Liver (tissue), 9 donors: Measurements from ENCODE around the gene PACSIN2. TPM values are rescaled to one million over a fixed set of nuclear protein-coding genes. Genes with fewer than 3 reads are reported as not detected.

ENCODE experiments used
- DNase-seq: peaks from one replicate; pipeline ENCODE4 v3.0.0-alpha.2; 2017; ENCODE audit warnings: low spot score
- H3K27ac ChIP-seq, 2 donors: one replicate each; pipeline ENCODE4 v1.7.0; 2013; ENCODE audit warnings: inconsistent platforms in 2 of 2, low read length in 2 of 2, control low read depth in 1 of 2, low read depth in 1 of 2, mild to moderate bottlenecking in 1 of 2
- H3K27me3 ChIP-seq, 4 donors: one replicate each; pipeline versions ENCODE4 v1.6.1 to v1.7.0; 2013; ENCODE audit warnings: low read length in 3 of 4, inconsistent platforms in 1 of 4, mild to moderate bottlenecking in 1 of 4, moderate library complexity in 1 of 4; ENCODE audit not compliant: control insufficient read depth in 4 of 4, insufficient read depth in 4 of 4
- H3K36me3 ChIP-seq, 4 donors: one replicate each; pipeline versions ENCODE4 v1.6.1 to v1.7.0; 2013; ENCODE audit warnings: low read length in 3 of 4, mild to moderate bottlenecking in 3 of 4, low read depth in 1 of 4, moderate library complexity in 1 of 4; ENCODE audit not compliant: control insufficient read depth in 4 of 4, insufficient read depth in 3 of 4
- H3K4me1 ChIP-seq, 4 donors: one replicate each; pipeline versions ENCODE4 v1.6.1 to v1.7.0; 2013; ENCODE audit warnings: low read length in 3 of 4, mild to moderate bottlenecking in 3 of 4, moderate library complexity in 1 of 4; ENCODE audit not compliant: control insufficient read depth in 4 of 4, insufficient read depth in 4 of 4
- H3K4me3 ChIP-seq, 3 donors: one replicate each; pipeline versions ENCODE4 v1.6.1 to v1.7.0; 2013; ENCODE audit warnings: low read length in 3 of 3, control low read depth in 1 of 3, low read depth in 1 of 3, mild to moderate bottlenecking in 1 of 3
- H3K9ac ChIP-seq, 2 donors: one replicate each; pipeline ENCODE4 v1.7.0; 2013; ENCODE audit warnings: low read length in 2 of 2, mild to moderate bottlenecking in 2 of 2, moderate library complexity in 2 of 2, control low read depth in 1 of 2, low read depth in 1 of 2
- H3K9me3 ChIP-seq, 4 donors: one replicate each; pipeline versions ENCODE4 v1.6.1 to v1.7.0; 2013; ENCODE audit warnings: low read length in 3 of 4; ENCODE audit not compliant: control insufficient read depth in 4 of 4
- ATF3 ChIP-seq: IDR thresholded peaks from 2 replicates; pipeline ENCODE4 v1.6.1; 2016; ENCODE audit warnings: antibody characterized with exemption
- CTCF ChIP-seq: fragments of 150-350 bp; IDR thresholded peaks from 2 replicates; pipeline ENCODE4 v1.5.1; 2017; ENCODE audit warnings: improper control_type of control experiment, low read depth, low read length; ENCODE audit not compliant: missing input control
- EGR1 ChIP-seq, 2 donors: IDR thresholded peaks; 2 replicates each; pipeline ENCODE4 v1.6.1; 2016 to 2018; ENCODE audit warnings: antibody characterized with exemption in 2 of 2, low read depth in 2 of 2
- FOXA1 ChIP-seq: IDR thresholded peaks from 2 replicates; pipeline ENCODE4 v1.6.1; 2016; ENCODE audit warnings: antibody characterized with exemption
- GABPA ChIP-seq, 2 donors: IDR thresholded peaks in 1 of 2; conservative IDR thresholded peaks in 1 of 2; 2 replicates each; pipeline ENCODE4 v1.6.1; 2016; ENCODE audit warnings: antibody characterized with exemption in 2 of 2, mild to moderate bottlenecking in 1 of 2, moderate library complexity in 1 of 2
- JUND ChIP-seq, 2 donors: IDR thresholded peaks; 2 replicates each; pipeline ENCODE4 v1.6.1; 2016; ENCODE audit warnings: antibody characterized with exemption in 2 of 2
- MAX ChIP-seq: IDR thresholded peaks from 2 replicates; pipeline ENCODE4 v1.6.1; 2016; ENCODE audit warnings: antibody characterized with exemption
- REST ChIP-seq: IDR thresholded peaks from 2 replicates; pipeline ENCODE4 v1.6.1; 2016; ENCODE audit warnings: antibody characterized with exemption, mild to moderate bottlenecking
- RXRA ChIP-seq, 2 donors: IDR thresholded peaks; 2 replicates each; pipeline ENCODE4 v1.6.1; 2017 to 2018; ENCODE audit warnings: antibody characterized with exemption in 2 of 2, mild to moderate bottlenecking in 1 of 2
- SP1 ChIP-seq: IDR thresholded peaks from 2 replicates; pipeline ENCODE4 v1.6.1; 2018; ENCODE audit warnings: antibody characterized with exemption, mild to moderate bottlenecking
- TAF1 ChIP-seq: conservative IDR thresholded peaks from 2 replicates; pipeline ENCODE4 v1.6.1; 2016; ENCODE audit warnings: antibody characterized with exemption, mild to moderate bottlenecking
- YY1 ChIP-seq: IDR thresholded peaks from 2 replicates; pipeline ENCODE4 v1.6.1; 2016; ENCODE audit warnings: antibody characterized with exemption, mild to moderate bottlenecking
- WGBS: extraction: QIAGEN DNeasy Blood & Tissue Kit; methylation state at CpG from one replicate; pipeline ENCODE4 v1.1.7; 2013; 5-methylcytosine and 5-hydroxymethylcytosine counted together
- polyA plus RNA-seq, 2 donors: library from polyadenylated mRNA; stranded (reverse) in 1 of 2; unstranded in 1 of 2; fragments of 200-250 nt in 1 of 2; fragments of >200 nt in 1 of 2; fragmentation: Nextera tagmentation in 1 of 2; extraction: Ambion mirVana in 1 of 2; gene quantifications; one replicate each; pipeline versions ENCODE4 v1.2.1 to v1.2.3, GENCODE V29; 2013 to 2015
- total RNA-seq, 2 donors: library from RNA; depleted of rRNA; stranded (reverse); fragments of >200 nt; gene quantifications; one replicate each; pipeline ENCODE4 v1.2.3, GENCODE V29; 2014
- donor health status: healthy.
- donor health status: healthy.
- donor health status: healthy.
- donor health status: healthy.
- donor health status: healthy.

PACSIN2 gene
- total and polyA plus RNA-seq, 4 donors, result 9.1 to 31.4 (median 17.0) TPM

- no peak for TF ChIP-seq EGR1 (IDR thresholded peaks at IDR 0.05; ENCODE audit: low read depth in 2 of 2)
- TF ChIP-seq FOXA1, result no peak
- no peak for TF ChIP-seq ATF3
- no peak for TF ChIP-seq TAF1
- TF ChIP-seq REST, result no peak
- TF ChIP-seq RXRA (IDR thresholded peaks at IDR 0.05), result no peak
- Histone ChIP-seq H3K4me1 (peaks cover 0 to 13% (median 6%) of the 10 kb centered on the region in 4 donors), H3K27me3 (no peaks in the 10 kb centered on the region), H3K9me3 (no peaks in the 10 kb centered on the region), H3K27ac (peak overlapping the region; percentile 99), H3K36me3 (no peaks in the 10 kb centered on the region), H3K9ac (peak overlapping the region; percentile 96 to 99), H3K4me3 (peak overlapping the region; percentile 80 to 97 (median 96))
- DNase-seq, result no peak
- WGBS, result 59% methylated on average over 4 of the region's 4 CpGs
These were observed 159.2 kb downstream of the PACSIN2 start for GRCh38 chr22:42855721-42856120.

GRCh38 chr22:42855211-42855610 is 159.7 kb downstream of the PACSIN2 start:
- Histone ChIP-seq H3K9me3 (no peaks in the 10 kb centered on the region), H3K9ac (peak overlapping the region in 1 of 2 donors; percentile 99), H3K27me3 (no peaks in the 10 kb centered on the region), H3K27ac (peak overlapping the region in 1 of 2 donors; percentile 99), H3K4me1 (peaks cover 0 to 13% (median 6%) of the 10 kb centered on the region in 4 donors), H3K4me3 (no peak overlapping the region), H3K36me3 (no peaks in the 10 kb centered on the region)
- TF ChIP-seq MAX, result no peak
- TF ChIP-seq JUND (IDR thresholded peaks at IDR 0.05), result no peak
- TF ChIP-seq GABPA (IDR thresholded peaks at IDR 0.05 in 1 of 2, conservative IDR thresholded peaks at IDR 0.05 in 1 of 2), result no peak
- no peak for TF ChIP-seq FOXA1
- TF ChIP-seq CTCF, result no peak
- no peak for TF ChIP-seq YY1
- DNase-seq, result no peak
- WGBS, result 84% methylated on average over 8 of the region's 8 CpGs

GRCh38 chr22:42848941-42849550 is 165.9 kb downstream of the PACSIN2 start:
- Histone ChIP-seq H3K36me3 (peaks cover 1 to 18% (median 14%) of the 10 kb centered on the region in 4 donors), H3K27me3 (no peaks in the 10 kb centered on the region), H3K27ac (no peak overlapping the region), H3K9me3 (no peaks in the 10 kb centered on the region), H3K9ac (no peak overlapping the region), H3K4me1 (no peaks in the 10 kb centered on the region), H3K4me3 (no peak overlapping the region)
- TF ChIP-seq SP1, result no peak
- no peak for DNase-seq
- 89% methylated on average over 5 of the region's 5 CpGs for WGBS
